Measurements from ENCODE around the gene ANKS6. TPM values are rescaled to one million over a fixed set of nuclear protein-coding genes. Genes with fewer than 3 reads are reported as not detected.

Gene ANKS6
- total RNA-seq, 1 experiment from 2014 or later: 46.3 TPM

- no peak overlapping the region for H3K23ac ChIP-seq (ENCODE audit: insufficient read length, low read depth, low read length)
- no peak overlapping the region for H4K5ac ChIP-seq (ENCODE audit: insufficient read length, low read depth, low read length)
- H3K27ac Mint-ChIP-seq: no peak overlapping the region; a peak in 1 of 7 replicates
- H3K4ac ChIP-seq (ENCODE audit: low read depth, low read length): no peak overlapping the region
- no peaks in the 10 kb centered on the region; a peak in 1 of 5 replicates for H3K9me3 Mint-ChIP-seq
- no peak for DNase-seq
- no peak overlapping the region for H2BK120ac ChIP-seq (ENCODE audit: low read depth, low read length, poor library complexity, severe bottlenecking)
- no peak overlapping the region for H2BK15ac ChIP-seq (ENCODE audit: low read depth, low read length)
- no peak overlapping the region for H4K91ac ChIP-seq (ENCODE audit: insufficient read length, low read depth, low read length)
- no peaks in the 10 kb centered on the region for H3K27me3 ChIP-seq (ENCODE audit: insufficient read depth, low read length)
- H3K27ac ChIP-seq (ENCODE audit: insufficient read length, low read depth, low read length): no peak overlapping the region
- no peak overlapping the region for H2BK5ac ChIP-seq (ENCODE audit: insufficient read length, low read length)
- no peak overlapping the region for H3K18ac ChIP-seq (ENCODE audit: insufficient read length, low read depth, low read length)
- no peak overlapping the region for H3T11ph ChIP-seq (ENCODE audit: low read length)
- H3K4me1 ChIP-seq (ENCODE audit: insufficient read depth, low read length): no peaks in the 10 kb centered on the region
- H2AK5ac ChIP-seq (ENCODE audit: insufficient read length, low read length): no peak overlapping the region
- H3K79me2 ChIP-seq (ENCODE audit: insufficient read depth, low read length): no peaks in the 10 kb centered on the region
- no peak overlapping the region for H2AFZ ChIP-seq (ENCODE audit: low read length)
- TF ChIP-seq CTCF (conservative IDR thresholded peaks at IDR 0.05): no peak
- WGBS (ENCODE audit: extremely low coverage, insufficient read length, low lambda C conversion rate): no CpG with 5 or more reads among the region's 7 CpGs
- H2BK20ac ChIP-seq (ENCODE audit: low read depth, low read length, poor library complexity, severe bottlenecking): no peak overlapping the region
- no peaks in the 10 kb centered on the region for H3K79me1 ChIP-seq (ENCODE audit: insufficient read depth, low read depth, low read length, poor library complexity, severe bottlenecking)
- no peaks in the 10 kb centered on the region for H3K36me3 Mint-ChIP-seq (ENCODE audit: insufficient read depth in 1 of 3, low read depth in 3 of 3)
- H3K4me2 ChIP-seq (ENCODE audit: insufficient read depth, insufficient read length, low read length): no peak overlapping the region
- no peaks in the 10 kb centered on the region for H3K23me2 ChIP-seq (ENCODE audit: insufficient read length, low read depth, low read length, poor library complexity, severe bottlenecking)
- no peaks in the 10 kb centered on the region for H4K20me1 ChIP-seq (ENCODE audit: control insufficient read depth, insufficient read depth, insufficient read length)
- H2BK12ac ChIP-seq (ENCODE audit: insufficient read length, low read depth, low read length): no peak overlapping the region
- no peak overlapping the region for H4K8ac ChIP-seq (replicated peaks; ENCODE audit: insufficient read length, low read depth, low read length)
- no peaks in the 10 kb centered on the region for H3K9me3 ChIP-seq (ENCODE audit: control insufficient read depth, low read depth, low read length)
- H3K4me1 Mint-ChIP-seq: peaks cover 6 to 9% of the 10 kb centered on the region in 2 experiments
- H3K14ac ChIP-seq (ENCODE audit: insufficient read depth, low read length): no peak overlapping the region
- H3K9ac ChIP-seq (ENCODE audit: extremely low read depth, insufficient read length, low read length): no peak overlapping the region
- no peak overlapping the region for H3K4me3 Mint-ChIP-seq
- no peak overlapping the region for H3K56ac ChIP-seq (ENCODE audit: insufficient read length, low read depth, low read length)
- H3K27me3 Mint-ChIP-seq (ENCODE audit: low read depth): peaks cover 13% of the 10 kb centered on the region
These were observed 107.5 kb downstream of the ANKS6 start for GRCh38 chr9:98688710-98689495.
